Measurements from ENCODE around the gene GLIPR1L2.
A peak's percentile ranks its signal among the peaks of the same experiment; 100 is the strongest.

The GLIPR1L2 gene

GRCh38 chr12:75479963-75480461 is 89.1 kb downstream of the GLIPR1L2 start:
- DNase-seq: no peak

GRCh38 chr12:75480469-75480949 is 89.6 kb downstream of the GLIPR1L2 start, which contains the start of gene GLIPR1:
TSS of gene GLIPR1 (plus strand) at chr12:75480755. CDS start at chr12:75480881, 126 bp downstream.
- peak; percentile 75 for DNase-seq

- DNase-seq: no peak
These were observed 90.3 kb downstream of the GLIPR1L2 start for GRCh38 chr12:75481013-75481705.

- no peak for DNase-seq
These were observed 90.9 kb downstream of the GLIPR1L2 start for GRCh38 chr12:75481774-75482173.

All from stimulated activated naive CD4-positive, alpha-beta T cell treated with Interleukin-2 at 50 U/mL for 16 hours (primary cell).